GM19328 (cell line): ENCODE data around the gene CXCL6.

Experiments used
- ATAC-seq: cut with Tn5 transposase; IDR thresholded peaks from one replicate; pipeline ENCODE4 v1.9.1; 2021; ENCODE audit warnings: mild to moderate bottlenecking, moderate library complexity; ENCODE audit not compliant: unreplicated experiment

The CXCL6 gene

DNA sequence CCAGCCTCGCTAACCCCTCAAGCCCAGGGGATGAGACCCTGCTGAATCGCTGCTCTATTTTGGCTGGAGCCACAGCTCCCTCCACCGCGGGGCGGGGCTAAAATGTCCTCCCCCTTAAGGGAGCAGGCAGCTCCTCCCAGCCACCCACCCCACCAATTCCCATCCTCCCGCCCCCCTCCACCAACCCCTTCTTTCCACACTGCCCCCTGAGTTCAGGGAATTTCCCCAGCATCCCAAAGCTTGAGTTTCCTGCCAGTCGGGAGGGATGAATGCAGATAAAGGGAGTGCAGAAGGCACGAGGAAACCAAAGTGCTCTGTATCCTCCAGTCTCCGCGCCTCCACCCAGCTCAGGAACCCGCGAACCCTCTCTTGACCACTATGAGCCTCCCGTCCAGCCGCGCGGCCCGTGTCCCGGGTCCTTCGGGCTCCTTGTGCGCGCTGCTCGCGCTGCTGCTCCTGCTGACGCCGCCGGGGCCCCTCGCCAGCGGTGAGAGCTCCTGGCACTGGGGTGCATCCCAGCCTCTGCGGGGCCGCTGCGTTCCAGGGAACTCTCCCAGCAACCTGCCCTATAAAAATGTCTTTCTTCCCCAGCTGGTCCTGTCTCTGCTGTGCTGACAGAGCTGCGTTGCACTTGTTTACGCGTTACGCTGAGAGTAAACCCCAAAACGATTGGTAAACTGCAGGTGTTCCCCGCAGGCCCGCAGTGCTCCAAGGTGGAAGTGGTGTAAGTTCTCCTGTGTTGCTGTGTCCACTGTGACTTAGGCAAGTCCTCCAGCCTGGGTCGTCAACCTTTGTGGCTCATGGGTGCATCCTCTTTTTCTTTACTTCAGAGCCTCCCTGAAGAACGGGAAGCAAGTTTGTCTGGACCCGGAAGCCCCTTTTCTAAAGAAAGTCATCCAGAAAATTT, at the start of gene CXCL6:
CXCL6 (plus strand) TSS at position 306 of the 907 bp plus-strand sequence; CDS start at position 379, 73 bp downstream.
- no peak for ATAC-seq

DNA sequence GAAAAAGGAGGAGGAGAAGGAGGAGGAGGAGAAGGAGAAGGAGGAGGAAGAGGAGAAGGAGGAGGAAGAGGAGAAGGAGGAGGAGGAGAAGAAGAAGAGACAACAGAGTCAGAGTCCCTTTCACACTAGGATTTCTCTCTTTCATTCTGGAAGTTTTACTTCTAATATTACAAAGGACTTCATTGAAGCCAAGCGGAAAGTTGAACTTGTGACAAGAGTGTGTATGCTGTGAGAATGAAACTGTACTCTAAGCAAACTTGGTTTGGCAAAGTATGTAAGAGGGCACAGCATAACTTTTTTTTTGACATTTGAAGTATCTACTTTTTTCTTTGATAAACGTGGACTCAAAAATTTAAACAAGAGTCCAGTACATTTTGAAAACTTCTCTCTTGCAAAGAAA, 48.1 kb upstream of the CXCL6 start:
- no peak for ATAC-seq

- ATAC-seq: no peak
Measured at GRCh38 chr4:73798842-73799241, 37.6 kb upstream of the CXCL6 start.

DNA sequence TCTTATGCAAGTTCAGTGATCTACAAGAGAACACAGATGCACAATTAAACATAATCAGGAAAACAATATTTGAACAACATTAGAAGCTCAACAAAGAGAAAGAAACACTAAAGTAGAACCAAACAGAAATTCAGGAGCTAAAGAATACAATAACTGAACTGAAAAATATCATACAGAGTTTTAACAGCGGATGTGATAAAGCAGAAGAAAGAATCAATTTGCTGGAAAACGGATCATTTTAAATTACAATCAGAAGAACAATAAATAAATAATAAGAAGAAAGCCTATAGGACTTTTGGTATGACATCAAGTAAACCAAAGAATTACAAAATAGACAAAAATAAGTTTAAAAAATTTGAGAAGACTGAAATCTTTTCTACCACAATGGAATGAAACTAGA, 36.3 kb upstream of the CXCL6 start:
- ATAC-seq: no peak

DNA sequence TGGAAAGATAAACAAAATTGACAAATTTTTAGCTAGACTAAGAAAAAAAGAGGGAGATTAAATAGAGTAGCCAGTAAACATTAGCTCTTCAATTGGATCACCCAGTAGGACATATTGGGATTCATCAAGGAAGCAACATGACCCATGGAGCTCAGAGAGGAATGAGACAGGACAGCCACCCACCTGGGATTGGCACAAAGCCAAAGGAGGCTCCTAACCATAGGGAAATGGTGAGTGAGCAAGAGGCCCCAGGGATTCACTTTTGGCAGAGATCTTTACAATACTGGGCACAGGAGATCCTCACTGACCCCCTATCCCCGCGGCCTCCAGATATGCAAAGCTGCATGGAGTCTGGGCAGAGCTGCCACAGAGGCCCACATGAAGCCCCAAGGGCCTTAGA, 34.8 kb upstream of the CXCL6 start:
- ATAC-seq: no peak

DNA sequence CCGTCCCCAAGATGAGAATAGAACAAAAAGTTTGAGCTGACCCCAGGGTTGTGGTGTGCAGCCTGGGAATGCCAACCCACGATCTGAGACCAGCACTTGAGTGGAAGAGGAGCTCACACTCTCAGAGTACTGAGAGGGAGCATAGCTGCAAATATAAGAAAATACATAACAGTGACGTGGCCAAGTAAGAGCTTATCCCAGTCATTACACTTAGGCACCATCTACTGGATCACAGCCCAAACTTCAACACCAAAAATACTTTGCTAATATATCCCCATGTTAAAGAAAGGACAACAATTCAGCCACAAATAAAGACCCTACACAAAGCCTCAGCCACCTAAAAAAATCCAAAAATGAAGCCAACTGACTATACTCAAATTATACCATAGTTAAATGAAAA, 33.3 kb upstream of the CXCL6 start:
- ATAC-seq: no peak

DNA sequence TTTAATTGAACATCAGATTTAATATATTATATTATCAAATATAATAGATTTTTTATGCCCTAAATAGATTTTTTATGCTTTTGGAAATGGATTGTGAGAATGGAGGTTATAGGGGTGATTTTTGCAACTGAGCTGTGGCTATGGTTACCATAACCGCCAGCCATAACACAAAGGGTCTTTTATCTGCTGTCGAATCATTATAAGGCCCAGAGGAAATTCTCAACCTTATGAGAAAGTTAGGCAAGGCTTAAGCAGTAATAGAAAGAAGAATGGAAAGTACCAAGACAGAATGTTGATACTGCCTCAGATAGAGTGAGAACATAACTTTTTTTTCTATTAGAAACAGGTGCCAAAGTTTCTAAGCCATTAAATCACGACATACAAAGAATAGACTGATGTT, 26.3 kb upstream of the CXCL6 start:
- ATAC-seq: no peak

DNA sequence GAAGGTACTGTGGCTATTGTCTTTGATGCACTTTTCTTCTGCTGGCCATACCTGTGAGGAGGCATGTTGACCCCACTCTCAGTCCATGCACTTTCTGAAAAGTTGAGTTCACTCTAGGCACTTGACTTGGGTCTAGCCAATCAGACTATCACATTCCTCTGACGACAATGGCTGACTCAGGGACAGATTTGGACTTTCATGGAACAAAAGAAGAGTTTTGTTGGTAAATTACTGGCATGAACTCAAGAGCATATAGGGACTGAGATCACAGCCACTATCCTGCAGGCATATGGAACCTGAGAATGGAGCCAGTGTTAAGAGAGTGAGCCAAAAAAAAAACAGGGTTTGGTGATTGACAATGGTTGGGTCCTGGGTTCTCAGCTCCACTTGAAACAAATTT, 24.6 kb upstream of the CXCL6 start:
- no peak for ATAC-seq

GRCh38 chr4:73814679-73815078, 21.8 kb upstream of the CXCL6 start:
- no peak for ATAC-seq

DNA sequence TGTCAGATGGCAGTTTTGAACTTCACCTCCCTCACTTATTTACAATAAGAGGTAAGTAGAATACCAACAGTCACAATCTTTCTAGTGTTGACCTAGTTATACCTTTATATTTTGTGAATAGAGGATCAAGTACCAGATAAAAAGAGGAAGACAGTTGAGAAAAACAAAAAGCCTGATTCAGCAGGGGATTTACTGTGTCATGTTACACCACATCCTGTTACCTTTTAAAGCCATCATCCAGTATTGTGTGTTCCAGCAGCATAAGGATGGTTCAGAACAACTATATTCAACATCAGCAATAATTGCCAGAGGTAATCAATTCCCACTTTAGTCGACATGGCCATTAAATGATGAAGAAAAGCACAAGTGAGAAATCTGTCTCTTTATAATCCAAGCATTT, 21.3 kb upstream of the CXCL6 start:
- ATAC-seq: no peak

GRCh38 chr4:73816814-73817213, 19.7 kb upstream of the CXCL6 start:
- ATAC-seq: no peak

- ATAC-seq: no peak
Measured at GRCh38 chr4:73817341-73817740, 19.1 kb upstream of the CXCL6 start.

GRCh38 chr4:73821325-73821724, 15.2 kb upstream of the CXCL6 start:
- ATAC-seq: no peak

DNA sequence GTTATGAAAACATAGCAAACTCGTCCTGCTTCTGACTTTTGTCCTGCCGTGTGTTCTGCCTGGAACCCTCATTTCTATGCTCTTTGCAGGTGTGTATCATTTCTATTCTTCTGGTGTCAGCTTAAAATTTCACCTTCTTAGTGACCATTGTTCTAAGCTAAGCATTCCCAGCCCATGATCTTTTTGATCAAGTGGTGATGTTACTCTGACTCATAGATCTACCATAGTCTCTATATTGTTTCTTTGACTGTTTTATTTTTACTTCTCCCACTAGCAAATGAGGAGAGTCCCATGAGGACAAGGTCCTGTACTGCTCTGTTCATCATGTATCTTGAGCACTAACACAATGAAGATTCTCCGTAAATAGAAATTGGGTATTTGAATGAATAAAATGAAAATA, 14.1 kb upstream of the CXCL6 start:
- ATAC-seq: no peak

DNA sequence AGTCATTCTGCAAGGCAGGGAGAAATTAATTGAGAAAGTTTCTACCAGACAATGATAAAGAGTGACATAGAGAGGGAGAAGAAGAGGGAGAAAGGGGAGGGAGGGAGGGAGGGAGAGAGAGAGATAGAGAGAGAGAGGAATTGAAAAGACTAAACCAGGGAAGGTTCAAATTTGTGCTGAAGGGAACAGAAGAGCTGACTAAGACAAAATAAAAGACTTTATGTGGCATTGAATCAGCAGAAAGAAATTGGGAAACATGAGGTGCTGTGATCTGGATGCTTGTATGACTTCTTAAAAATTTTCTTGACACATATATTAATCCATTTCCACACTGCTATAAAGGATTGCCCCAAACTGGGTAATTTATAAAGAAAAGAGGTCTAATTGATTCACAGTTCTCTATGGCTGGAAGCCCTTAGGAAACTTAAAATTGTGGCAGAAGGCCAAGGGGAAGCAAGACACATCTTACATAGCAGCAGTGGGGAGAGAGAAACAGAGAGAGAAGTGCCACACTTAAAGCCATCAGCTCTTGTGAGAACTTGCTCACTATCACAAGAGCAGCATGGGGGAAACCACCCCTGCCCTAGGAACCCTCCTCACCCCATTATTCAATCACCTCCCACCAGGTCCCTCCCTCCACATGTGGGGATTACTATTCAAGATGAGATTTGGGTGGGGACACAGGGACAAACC, 13.5 kb upstream of the CXCL6 start:
- ATAC-seq: no peak

DNA sequence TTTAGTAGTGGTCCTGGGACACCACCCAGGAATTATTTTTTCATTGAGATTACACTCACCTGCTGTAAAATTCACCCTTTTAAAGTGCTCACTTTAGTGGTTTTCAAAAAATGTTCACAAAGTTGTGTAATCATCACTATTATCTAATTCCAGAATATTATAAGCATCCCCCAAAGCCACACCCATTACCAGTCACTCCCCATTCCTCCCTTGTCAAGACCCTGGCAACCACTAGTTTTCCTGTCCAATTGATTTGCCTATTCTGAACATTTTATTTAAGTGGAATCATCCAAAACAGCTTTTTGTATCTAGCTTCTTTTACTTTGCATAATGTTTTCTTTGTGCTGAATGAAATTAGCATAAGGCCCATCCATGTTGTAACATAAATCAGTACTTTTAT, 12.7 kb upstream of the CXCL6 start:
- ATAC-seq: no peak

DNA sequence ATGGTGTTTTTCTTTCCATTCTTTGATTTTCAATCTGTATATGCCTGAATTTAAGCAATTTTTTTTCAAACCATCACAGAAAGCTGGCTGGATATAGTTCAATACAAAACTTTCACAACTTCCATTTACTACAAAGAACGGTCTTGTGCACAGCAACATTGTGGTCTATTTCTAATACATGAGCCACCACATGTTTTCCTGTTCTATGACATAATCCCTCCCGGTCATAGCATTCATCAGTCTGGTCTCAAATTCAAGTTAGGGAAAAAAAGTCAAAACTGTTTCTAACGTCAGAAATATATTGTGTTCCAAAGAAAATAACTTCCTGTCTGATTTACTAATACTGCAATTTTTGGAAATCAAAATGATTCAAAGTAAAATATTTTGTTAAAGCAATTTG, 7.5 kb upstream of the CXCL6 start:
- no peak for ATAC-seq

GRCh38 chr4:73831569-73831968, 4.9 kb upstream of the CXCL6 start:
- ATAC-seq: no peak

GRCh38 chr4:73832651-73833237, 3.7 kb upstream of the CXCL6 start:
- no peak for ATAC-seq

- ATAC-seq: no peak
Measured at GRCh38 chr4:73839071-73839470, 2.6 kb downstream of the CXCL6 start.

DNA sequence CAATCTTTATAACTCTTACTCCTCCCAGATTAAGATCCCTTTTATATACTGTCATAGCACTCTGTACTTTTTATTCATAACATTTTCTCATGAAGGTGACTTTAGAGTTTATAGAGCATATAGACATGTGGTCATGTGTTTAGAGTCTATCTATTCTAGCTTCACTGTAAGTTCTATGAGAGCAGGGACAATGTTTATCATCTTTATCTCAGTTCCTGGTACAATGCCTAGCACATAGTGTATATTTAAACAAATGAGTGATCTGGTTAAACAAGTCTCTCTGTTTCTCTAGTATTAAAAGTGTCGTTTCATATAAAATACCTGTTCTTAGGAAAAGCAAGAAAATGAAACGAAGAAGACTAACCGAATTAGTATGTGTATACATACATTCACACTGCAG, 3.2 kb downstream of the CXCL6 start:
- no peak for ATAC-seq
